Sigmoid colon (tissue), 3 donors: Measurements from ENCODE around the gene HMCN1.

Experiments used
- CTCF ChIP-seq, 4 experiments: fragments of 450-650 bp in 3 of 4; fragments of 200-600 bp in 1 of 4; IDR thresholded peaks; one replicate each; pipeline ENCODE4 v1.5.1; 2016 to 2019; ENCODE audit warnings: antibody characterized with exemption in 4 of 4, mild to moderate bottlenecking in 3 of 4, moderate library complexity in 2 of 4
- POLR2A ChIP-seq, 2 donors: fragments of 450-650 bp; IDR thresholded peaks; one replicate each; pipeline ENCODE4 v1.6.1; 2016; ENCODE audit warnings: antibody characterized with exemption in 2 of 2, mild to moderate bottlenecking in 2 of 2, moderate library complexity in 2 of 2

- TF ChIP-seq POLR2A (IDR thresholded peaks at IDR 0.05) (no peak), CTCF (IDR thresholded peaks at IDR 0.05) (no peak)
Observed at GRCh38 chr1:186033847-186034271, 299.7 kb downstream of the HMCN1 start.
